ENCODE data around the gene MAST4.

Gene MAST4

GRCh38 chr5:66646570-66646969, 50.4 kb downstream of the MAST4 start:
- Histone ChIP-seq H3K4me3 (no peak overlapping the region), H3K27me3 (no peaks in the 10 kb centered on the region), H3K9ac (no peak overlapping the region), H3K36me3 (no peaks in the 10 kb centered on the region), H3K4me1 (no peaks in the 10 kb centered on the region), H3K4me2 (no peak overlapping the region), H3K9me3 (replicated peaks in 1 of 11) (peaks cover 2 to 15% (median 11%) of the 10 kb centered on the region in 11 experiments; a peak in 16 of 22 replicates), H4K20me1 (no peaks in the 10 kb centered on the region), H3K27ac (no peak overlapping the region)
- no peak for TF ChIP-seq Cebpa-rat (IDR thresholded peaks at IDR 0.05)

- no peaks in the 10 kb centered on the region for H3K27me3 ChIP-seq
- H3K4me3 ChIP-seq: no peak overlapping the region
- H3K9me3 ChIP-seq (replicated peaks in 1 of 11): peaks cover 6 to 19% (median 13%) of the 10 kb centered on the region in 11 experiments; a peak in 16 of 22 replicates
- H3K36me3 ChIP-seq: no peaks in the 10 kb centered on the region
- H4K20me1 ChIP-seq: no peaks in the 10 kb centered on the region
- no peak for TF ChIP-seq Cebpa-rat (IDR thresholded peaks at IDR 0.05)
- H3K4me2 ChIP-seq: no peak overlapping the region
- H3K27ac ChIP-seq: no peak overlapping the region
- no peak overlapping the region for H3K9ac ChIP-seq
- no peaks in the 10 kb centered on the region for H3K4me1 ChIP-seq
These were observed 51.1 kb downstream of the MAST4 start for GRCh38 chr5:66647146-66647856.

DNA sequence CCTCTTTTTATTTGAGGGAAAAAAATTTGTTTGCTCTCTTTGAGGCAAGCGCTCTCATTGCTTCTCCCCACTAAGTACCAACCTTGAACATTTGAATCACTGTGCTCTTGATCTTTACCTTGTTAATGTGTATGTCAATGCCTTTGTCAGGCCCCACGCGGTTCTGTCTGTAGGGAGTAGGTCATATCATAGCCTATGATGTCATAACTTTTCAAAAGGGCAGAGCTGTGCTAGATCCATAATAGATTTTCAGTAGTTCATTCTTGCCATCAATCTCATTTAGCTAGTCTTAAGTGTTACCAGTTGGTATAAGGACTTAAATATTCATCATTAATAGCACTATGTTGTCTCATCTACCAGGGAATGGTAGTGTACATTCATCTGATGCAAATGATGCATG, 56.6 kb downstream of the MAST4 start:
- H4K20me1 ChIP-seq: no peaks in the 10 kb centered on the region
- H3K27ac ChIP-seq: no peak overlapping the region
- H3K9me3 ChIP-seq (replicated peaks in 1 of 11): peaks cover 6 to 19% (median 13%) of the 10 kb centered on the region in 11 experiments; a peak in 16 of 22 replicates
- H3K9ac ChIP-seq: no peak overlapping the region
- no peaks in the 10 kb centered on the region for H3K36me3 ChIP-seq
- H3K27me3 ChIP-seq: no peaks in the 10 kb centered on the region
- no peak overlapping the region for H3K4me3 ChIP-seq
- TF ChIP-seq Cebpa-rat (IDR thresholded peaks at IDR 0.05): no peak
- H3K4me1 ChIP-seq: no peaks in the 10 kb centered on the region
- no peak overlapping the region for H3K4me2 ChIP-seq

DNA sequence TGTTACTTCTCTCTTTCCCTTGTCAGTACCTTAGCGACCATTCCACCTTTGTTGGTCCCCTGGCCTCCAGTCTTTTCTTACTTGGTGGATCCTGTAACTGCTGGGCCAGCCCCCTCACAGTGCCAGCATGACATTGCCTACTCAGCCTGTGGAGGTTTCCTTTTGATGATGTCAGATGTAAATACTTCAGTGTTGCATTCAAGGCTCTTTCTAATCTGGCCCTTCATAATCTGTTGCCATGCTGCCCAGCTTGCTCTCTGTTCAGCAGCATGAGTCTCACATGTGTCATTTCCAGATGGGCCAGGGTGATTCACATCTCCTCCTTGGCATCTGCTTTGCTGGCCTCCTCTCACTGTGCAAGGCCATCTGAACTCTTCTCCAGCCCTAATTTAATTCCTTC, 57.1 kb downstream of the MAST4 start:
- TF ChIP-seq Cebpa-rat (IDR thresholded peaks at IDR 0.05): no peak
- H3K4me1 ChIP-seq: no peaks in the 10 kb centered on the region
- no peak overlapping the region for H3K4me2 ChIP-seq
- H3K27me3 ChIP-seq: no peaks in the 10 kb centered on the region
- H4K20me1 ChIP-seq: no peaks in the 10 kb centered on the region
- no peaks in the 10 kb centered on the region for H3K36me3 ChIP-seq
- H3K4me3 ChIP-seq: no peak overlapping the region
- peaks cover 6 to 19% (median 13%) of the 10 kb centered on the region in 11 experiments; a peak in 16 of 22 replicates for H3K9me3 ChIP-seq (replicated peaks in 1 of 11)
- no peak overlapping the region for H3K9ac ChIP-seq
- H3K27ac ChIP-seq: no peak overlapping the region

- Histone ChIP-seq H3K27me3 (no peaks in the 10 kb centered on the region), H3K27ac (no peak overlapping the region), H3K4me2 (no peak overlapping the region), H3K36me3 (no peaks in the 10 kb centered on the region), H3K4me3 (no peak overlapping the region), H3K4me1 (no peaks in the 10 kb centered on the region), H3K9me3 (replicated peaks in 1 of 11) (peaks cover 6 to 13% (median 11%) of the 10 kb centered on the region in 11 experiments; a peak in 16 of 22 replicates), H4K20me1 (no peaks in the 10 kb centered on the region), H3K9ac (no peak overlapping the region)
- TF ChIP-seq Cebpa-rat (IDR thresholded peaks at IDR 0.05): no peak
These were observed 59.5 kb downstream of the MAST4 start for GRCh38 chr5:66655395-66656324.

DNA sequence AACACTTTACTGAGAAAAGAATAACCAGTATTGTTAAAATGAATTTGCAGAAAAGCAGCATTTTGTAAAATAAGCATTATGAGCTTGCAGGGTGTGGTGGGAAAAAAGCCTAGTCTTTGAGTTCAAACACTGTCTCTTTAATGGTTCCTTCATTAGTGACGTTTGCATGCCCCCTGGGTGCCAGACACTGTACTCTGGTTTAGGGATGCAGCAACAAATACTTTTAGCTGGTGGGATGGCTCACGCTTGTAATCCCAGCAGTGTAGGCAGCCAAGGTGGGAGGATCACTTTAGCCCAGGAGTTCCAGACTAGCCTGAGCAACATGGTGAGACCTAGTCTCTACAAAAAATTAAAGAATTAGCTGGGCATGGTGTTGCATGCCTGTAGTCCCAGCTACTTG, 62.3 kb downstream of the MAST4 start:
- no peak overlapping the region for H3K4me2 ChIP-seq
- H3K27ac ChIP-seq: no peak overlapping the region
- no peaks in the 10 kb centered on the region for H3K9me3 ChIP-seq (replicated peaks in 1 of 11)
- no peaks in the 10 kb centered on the region for H3K36me3 ChIP-seq
- no peaks in the 10 kb centered on the region for H3K4me1 ChIP-seq
- H3K27me3 ChIP-seq: no peaks in the 10 kb centered on the region
- no peaks in the 10 kb centered on the region for H4K20me1 ChIP-seq
- H3K4me3 ChIP-seq: no peak overlapping the region
- no peak overlapping the region for H3K9ac ChIP-seq
- no peak for TF ChIP-seq Cebpa-rat (IDR thresholded peaks at IDR 0.05)

GRCh38 chr5:66659780-66660179, 63.6 kb downstream of the MAST4 start:
- Histone ChIP-seq H3K4me3 (no peak overlapping the region), H4K20me1 (no peaks in the 10 kb centered on the region), H3K4me1 (no peaks in the 10 kb centered on the region), H3K36me3 (no peaks in the 10 kb centered on the region), H3K27ac (no peak overlapping the region), H3K27me3 (no peaks in the 10 kb centered on the region), H3K9me3 (replicated peaks in 1 of 11) (no peaks in the 10 kb centered on the region), H3K4me2 (no peak overlapping the region), H3K9ac (no peak overlapping the region)
- no peak for TF ChIP-seq Cebpa-rat (IDR thresholded peaks at IDR 0.05)

DNA sequence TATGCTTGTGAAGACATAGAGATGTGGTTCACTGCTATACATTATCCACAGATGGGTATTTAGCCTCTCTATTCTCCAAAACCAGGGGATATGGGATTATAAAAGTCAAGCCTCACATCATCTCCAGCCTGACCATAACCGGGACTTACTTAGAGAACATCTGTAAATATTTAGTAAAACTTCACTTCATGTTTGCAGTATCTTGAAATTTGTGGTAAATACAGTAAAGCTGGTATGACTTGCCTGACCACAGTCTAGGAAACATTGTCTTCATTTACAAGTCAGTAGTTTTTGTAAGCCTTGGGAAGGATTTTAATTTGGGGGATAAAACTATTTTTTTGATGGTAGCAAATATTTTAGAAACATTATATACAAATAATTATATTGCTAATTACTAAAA, 64.2 kb downstream of the MAST4 start:
- H3K36me3 ChIP-seq: no peaks in the 10 kb centered on the region
- no peak overlapping the region for H3K4me3 ChIP-seq

DNA sequence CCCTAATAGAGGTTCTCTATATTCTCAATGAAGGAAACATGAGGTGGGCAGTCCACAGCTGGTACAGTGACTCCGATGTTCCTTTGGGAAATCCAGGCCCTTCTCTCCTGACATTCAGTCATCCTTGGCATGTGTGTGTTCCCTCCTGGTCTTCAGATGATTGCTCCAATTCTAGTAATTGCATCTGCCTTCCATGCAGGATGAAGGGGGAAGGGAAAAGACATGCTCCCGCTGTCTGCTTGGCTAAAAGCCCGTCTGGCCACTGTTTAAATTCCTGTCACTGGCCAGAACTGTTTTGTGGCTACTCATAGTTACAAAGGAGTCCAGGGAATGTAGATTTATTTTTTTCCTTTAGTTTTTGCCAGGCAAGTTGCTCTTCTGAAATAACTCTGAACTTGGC, 65.0 kb downstream of the MAST4 start:
- H3K27me3 ChIP-seq: no peaks in the 10 kb centered on the region
- H4K20me1 ChIP-seq: no peaks in the 10 kb centered on the region
- no peak overlapping the region for H3K9ac ChIP-seq
- H3K9me3 ChIP-seq (replicated peaks in 1 of 11): no peaks in the 10 kb centered on the region
- no peak overlapping the region for H3K27ac ChIP-seq
- no peaks in the 10 kb centered on the region for H3K36me3 ChIP-seq
- H3K4me2 ChIP-seq: no peak overlapping the region
- no peak overlapping the region for H3K4me3 ChIP-seq
- H3K4me1 ChIP-seq: no peaks in the 10 kb centered on the region
- TF ChIP-seq Cebpa-rat (IDR thresholded peaks at IDR 0.05): no peak

More for the DNA sequence above, 64.2 kb downstream of the MAST4 start:
- Histone ChIP-seq H3K4me2 (no peak overlapping the region), H3K27me3 (no peaks in the 10 kb centered on the region), H3K4me1 (no peaks in the 10 kb centered on the region), H3K27ac (no peak overlapping the region), H3K9me3 (replicated peaks in 1 of 11) (no peaks in the 10 kb centered on the region), H4K20me1 (no peaks in the 10 kb centered on the region), H3K9ac (no peak overlapping the region)
- no peak for TF ChIP-seq Cebpa-rat (IDR thresholded peaks at IDR 0.05)

Data from BLaER1 treated with 17β-estradiol and CSF1 and Interleukin-3, amounts not matched to agents 10 nM and 100 nM (cell line).